ENCODE data around the gene GNAO1.

GRCh38 chr16:56400458-56400857, 209.2 kb downstream of the GNAO1 start:
- TF ChIP-seq CTCF (IDR thresholded peaks at IDR 0.05) (no peak), ZFX (IDR thresholded peaks at IDR 0.05; ENCODE audit: borderline replicate concordance) (no peak)
